Measurements from ENCODE around the gene LPCAT2.

Gene LPCAT2

GRCh38 chr16:55628306-55628968 is 119.6 kb downstream of the LPCAT2 start:
- no peak overlapping the region for H3K27ac ChIP-seq (ENCODE audit: low read depth, low read length)
- H3K36me3 ChIP-seq (ENCODE audit: insufficient read depth, low read length): no peaks in the 10 kb centered on the region
- H3K4me1 ChIP-seq (ENCODE audit: control insufficient read depth, insufficient read depth, low read length, unreplicated experiment): no peaks in the 10 kb centered on the region
- no peak overlapping the region for H3K4me3 ChIP-seq (ENCODE audit: low read depth, low read length)
- H3K79me2 ChIP-seq (ENCODE audit: control insufficient read depth, insufficient read depth, low read length, unreplicated experiment): no peaks in the 10 kb centered on the region
- no peak overlapping the region for H2AFZ ChIP-seq (ENCODE audit: low read length, unreplicated experiment)
- peaks cover 12% of the 10 kb centered on the region; the same call in 1 of the 2 replicates for H3K27me3 ChIP-seq (ENCODE audit: insufficient read depth, low read length)

DNA sequence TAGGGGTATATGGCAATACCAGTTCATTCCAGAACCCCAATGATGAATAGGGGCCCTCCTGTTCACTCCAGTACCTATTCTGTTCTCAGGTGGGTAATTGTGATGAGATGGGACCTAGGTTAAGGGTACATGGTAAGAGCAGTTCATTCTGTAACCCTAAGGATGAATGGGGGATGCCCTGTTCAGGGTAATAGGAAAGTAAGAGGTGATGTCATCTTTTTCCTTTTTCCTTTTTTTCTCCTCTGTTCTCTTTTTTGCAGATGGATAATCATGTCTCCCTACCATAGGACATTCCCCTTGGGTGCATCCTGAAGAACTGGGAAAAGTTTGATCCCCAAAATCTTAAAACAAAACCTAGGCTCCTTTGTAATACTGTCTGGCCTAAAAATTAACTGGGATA is 121.9 kb downstream of the LPCAT2 start:
- no peak overlapping the region for H3K27ac ChIP-seq (ENCODE audit: low read depth, low read length)
- peaks cover 34% of the 10 kb centered on the region; the same call in 1 of the 2 replicates for H3K27me3 ChIP-seq (ENCODE audit: insufficient read depth, low read length)
- no peak overlapping the region for H3K4me3 ChIP-seq (ENCODE audit: low read depth, low read length)
- H3K4me1 ChIP-seq (ENCODE audit: control insufficient read depth, insufficient read depth, low read length, unreplicated experiment): no peaks in the 10 kb centered on the region
- H2AFZ ChIP-seq (ENCODE audit: low read length, unreplicated experiment): no peak overlapping the region
- no peaks in the 10 kb centered on the region for H3K36me3 ChIP-seq (ENCODE audit: insufficient read depth, low read length)
- H3K79me2 ChIP-seq (ENCODE audit: control insufficient read depth, insufficient read depth, low read length, unreplicated experiment): no peaks in the 10 kb centered on the region

GRCh38 chr16:55632259-55632658 is 123.4 kb downstream of the LPCAT2 start:
- no peak overlapping the region for H3K4me3 ChIP-seq (ENCODE audit: low read depth, low read length)
- H3K27ac ChIP-seq (ENCODE audit: low read depth, low read length): no peak overlapping the region
- no peaks in the 10 kb centered on the region for H3K79me2 ChIP-seq (ENCODE audit: control insufficient read depth, insufficient read depth, low read length, unreplicated experiment)
- H2AFZ ChIP-seq (ENCODE audit: low read length, unreplicated experiment): no peak overlapping the region
- no peaks in the 10 kb centered on the region for H3K36me3 ChIP-seq (ENCODE audit: insufficient read depth, low read length)
- H3K4me1 ChIP-seq (ENCODE audit: control insufficient read depth, insufficient read depth, low read length, unreplicated experiment): no peaks in the 10 kb centered on the region
- H3K27me3 ChIP-seq (ENCODE audit: insufficient read depth, low read length): peaks cover 32% of the 10 kb centered on the region; the same call in 1 of the 2 replicates

DNA sequence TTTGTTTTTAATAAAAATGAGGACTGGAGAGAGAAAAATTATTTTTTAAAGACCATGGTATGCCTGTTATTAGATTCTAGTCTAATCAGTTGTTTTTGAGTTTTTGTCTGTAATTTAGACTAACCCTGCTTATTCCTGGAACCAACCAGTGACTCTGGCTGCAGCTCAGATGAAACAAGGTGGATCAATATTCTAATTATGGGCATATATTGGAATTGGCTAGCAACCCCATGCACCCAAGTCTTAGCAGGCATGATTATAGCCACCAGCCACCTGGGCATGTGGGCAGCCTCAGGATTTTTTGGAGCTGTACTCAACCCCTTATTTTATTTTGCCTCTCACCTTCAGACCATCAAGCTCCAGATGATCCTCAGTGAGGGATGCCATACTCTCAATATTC is 125.3 kb downstream of the LPCAT2 start:
- H2AFZ ChIP-seq (ENCODE audit: low read length, unreplicated experiment): no peak overlapping the region
- H3K27me3 ChIP-seq (ENCODE audit: insufficient read depth, low read length): peaks cover 41% of the 10 kb centered on the region
- no peak overlapping the region for H3K4me3 ChIP-seq (ENCODE audit: low read depth, low read length)
- H3K36me3 ChIP-seq (ENCODE audit: insufficient read depth, low read length): no peaks in the 10 kb centered on the region
- no peaks in the 10 kb centered on the region for H3K4me1 ChIP-seq (ENCODE audit: control insufficient read depth, insufficient read depth, low read length, unreplicated experiment)
- H3K27ac ChIP-seq (ENCODE audit: low read depth, low read length): no peak overlapping the region
- no peaks in the 10 kb centered on the region for H3K79me2 ChIP-seq (ENCODE audit: control insufficient read depth, insufficient read depth, low read length, unreplicated experiment)

Data from ACC112 (cell line).